Caco-2 (cell line): ENCODE results near the gene PTPN7. TPM values are rescaled to one million over a fixed set of nuclear protein-coding genes. Genes with fewer than 3 reads are reported as not detected.

ENCODE experiments used
- BruUV-seq: library from RNA; stranded (reverse); fragments of 400-500 nt; replicated peaks from 2 replicates; lab custom pipeline; 2021; lab: Mats Ljungman, UMichigan
- CTCF ChIA-PET: fragments of 300-600 bp; sonication (Branson Sonifier 250); formaldehyde crosslinking; loops from one replicate; lab custom pipeline; 2022; ENCODE audit warnings: antibody characterized with exemption; lab: Charles Lee
- POLR2A ChIA-PET: fragments of 300-600 bp; sonication (Branson Sonifier 250); formaldehyde crosslinking; loops from one replicate; lab custom pipeline; 2022; ENCODE audit warnings: antibody characterized with exemption; lab: Charles Lee
- DNase-seq, 2 experiments: peaks; one replicate each; pipeline versions ENCODE4 v3.0.0 to v3.0.0-alpha.2; 2020 to 2022
- H3K27me3 ChIP-seq: replicated peaks from 2 replicates; pipeline ENCODE4 v1.6.0; 2011; ENCODE audit warnings: low read length; ENCODE audit not compliant: control insufficient read depth, insufficient read depth
- H3K36me3 ChIP-seq: 2 replicates; pipeline ENCODE4 v1.5.1; 2011; ENCODE audit warnings: low read length; ENCODE audit not compliant: control insufficient read depth, insufficient read depth
- H3K4me1 ChIP-seq: fragments of 250-450 bp; sonication (Bioruptor Pico); 2 replicates; pipeline ENCODE4 v1.5.1; 2020; ENCODE audit warnings: mild to moderate bottlenecking
- H3K4me3 ChIP-seq: 2 replicates; pipeline ENCODE4 v1.5.1; 2011; ENCODE audit warnings: low read depth, mild to moderate bottlenecking, control low read depth, low read length
- H3K9me3 ChIP-seq: fragments of 250-450 bp; sonication (Bioruptor Pico); 2 replicates; pipeline ENCODE4 v1.5.1; 2020; ENCODE audit warnings: mild to moderate bottlenecking, moderate library complexity
- H3K27ac Mint-ChIP-seq: one replicate; pipeline ENCODE4 v1.8.0; 2022; ENCODE audit warnings: mixed read lengths; ENCODE audit not compliant: unreplicated experiment
- H3K27me3 Mint-ChIP-seq: one replicate; pipeline ENCODE4 v1.8.0; 2022; ENCODE audit warnings: mixed read lengths; ENCODE audit not compliant: insufficient read depth, unreplicated experiment
- H3K36me3 Mint-ChIP-seq: one replicate; pipeline ENCODE4 v1.8.0; 2022; ENCODE audit warnings: mild to moderate bottlenecking, mixed read lengths; ENCODE audit not compliant: insufficient read depth, unreplicated experiment
- H3K4me1 Mint-ChIP-seq: one replicate; pipeline ENCODE4 v1.8.0; 2022; ENCODE audit warnings: low read depth, mixed read lengths; ENCODE audit not compliant: unreplicated experiment
- H3K4me3 Mint-ChIP-seq: one replicate; pipeline ENCODE4 v1.8.0; 2022; ENCODE audit warnings: mild to moderate bottlenecking, moderate library complexity, mixed read lengths; ENCODE audit not compliant: unreplicated experiment
- H3K9me3 Mint-ChIP-seq: one replicate; pipeline ENCODE4 v1.8.0; 2022; ENCODE audit warnings: mixed read lengths; ENCODE audit not compliant: unreplicated experiment
- CTCF ChIP-seq, 2 experiments: fragments of 200-600 bp in 1 of 2; IDR thresholded peaks; 1 replicate in 1 of 2; 2 replicates in 1 of 2; pipeline versions ENCODE4 v1.5.1 to v1.8.0; 2011 to 2022; ENCODE audit warnings: antibody characterized with exemption in 1 of 2, control low read depth in 1 of 2, inconsistent platforms in 1 of 2, low read depth in 1 of 2, low read length in 1 of 2, mild to moderate bottlenecking in 1 of 2, moderate library complexity in 1 of 2; ENCODE audit not compliant: insufficient read depth in 1 of 2, severe bottlenecking in 1 of 2, unreplicated experiment in 1 of 2
- intact Hi-C: fragments of 100-400 bp; cut with micrococcal nuclease; formaldehyde crosslinking; loops from one replicate; pipeline ENCODE4 v1.10.0; 2022; ENCODE audit not compliant: unreplicated experiment
- total RNA-seq: library from RNA; stranded (reverse); gene quantifications from 2 replicates; pipeline ENCODE4 v1.2.3, GENCODE V29; 2022

PTPN7 gene
- total RNA-seq, 1 experiment from 2014 or later: not detected

DNA sequence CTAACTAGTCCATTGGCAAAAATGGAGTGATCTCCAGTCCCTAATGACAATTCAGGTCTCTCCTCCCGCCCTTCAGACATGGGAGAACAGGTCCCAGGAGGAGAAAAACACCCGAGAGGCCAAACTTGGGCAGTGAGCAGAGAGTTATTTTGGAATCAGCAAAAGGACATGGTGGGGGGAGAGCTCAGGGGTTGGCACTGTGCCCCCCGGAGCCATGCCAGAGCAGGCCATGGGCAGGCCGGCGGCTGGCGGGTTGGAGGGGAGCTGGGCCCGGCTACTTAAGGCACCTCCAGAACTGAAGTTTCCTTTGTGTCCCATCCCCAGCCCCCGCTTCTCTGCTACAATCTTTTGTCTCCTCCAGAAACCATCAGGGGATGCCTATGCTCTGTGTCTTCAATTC lies 40.3 kb upstream of the PTPN7 start:
- Histone ChIP-seq H3K4me3 (no peak overlapping the region), H3K4me1 (no peaks in the 10 kb centered on the region), H3K36me3 (no peaks in the 10 kb centered on the region), H3K9me3 (no peaks in the 10 kb centered on the region), H3K27me3 (no peaks in the 10 kb centered on the region)
- Mint-ChIP-seq H3K27ac (no peak overlapping the region), H3K27me3 (no peaks in the 10 kb centered on the region), H3K9me3 (no peaks in the 10 kb centered on the region), H3K4me1 (peaks cover 8% of the 10 kb centered on the region), H3K36me3 (no peaks in the 10 kb centered on the region), H3K4me3 (no peak overlapping the region)
- DNase-seq: no peak
- BruUV-seq: no TSS peak
- ChIA-PET CTCF (interaction anchor here (1.0 to 1.4 kb wide), 2 partner anchors 8 to 11 kb away, joined by 3 to 8 read pairs; no protein-coding TSS in a partner anchor), POLR2A (no interaction called here)
- TF ChIP-seq CTCF (IDR thresholded peaks at IDR 0.05; ENCODE audit: insufficient read depth in 1 of 2, low read depth in 1 of 2, low read length in 1 of 2, severe bottlenecking in 1 of 2, unreplicated experiment in 1 of 2): no peak
- intact Hi-C loops: no loop called here

- no peak for DNase-seq
- intact Hi-C loops: no loop called here
- BruUV-seq: no TSS peak
- no peaks in the 10 kb centered on the region for H3K27me3 Mint-ChIP-seq
- TF ChIP-seq CTCF (IDR thresholded peaks at IDR 0.05; ENCODE audit: insufficient read depth in 1 of 2, low read depth in 1 of 2, low read length in 1 of 2, severe bottlenecking in 1 of 2, unreplicated experiment in 1 of 2): peak in 1 of 2 experiments; percentile 2
- no peaks in the 10 kb centered on the region for H3K27me3 ChIP-seq
- POLR2A ChIA-PET: no interaction called here
- no peaks in the 10 kb centered on the region for H3K9me3 ChIP-seq
- peaks cover 8% of the 10 kb centered on the region for H3K4me1 Mint-ChIP-seq
- no peak overlapping the region for H3K4me3 Mint-ChIP-seq
- no peaks in the 10 kb centered on the region for H3K36me3 ChIP-seq
- CTCF ChIA-PET: interaction anchor here (1.4 kb wide), 1 partner anchor 10 kb away, joined by 8 read pairs; no protein-coding TSS in a partner anchor
- no peaks in the 10 kb centered on the region for H3K9me3 Mint-ChIP-seq
- no peaks in the 10 kb centered on the region for H3K36me3 Mint-ChIP-seq
- no peak overlapping the region for H3K27ac Mint-ChIP-seq
- no peak overlapping the region for H3K4me3 ChIP-seq
- no peaks in the 10 kb centered on the region for H3K4me1 ChIP-seq
Measured at GRCh38 chr1:202200112-202200548, 39.7 kb upstream of the PTPN7 start.

DNA sequence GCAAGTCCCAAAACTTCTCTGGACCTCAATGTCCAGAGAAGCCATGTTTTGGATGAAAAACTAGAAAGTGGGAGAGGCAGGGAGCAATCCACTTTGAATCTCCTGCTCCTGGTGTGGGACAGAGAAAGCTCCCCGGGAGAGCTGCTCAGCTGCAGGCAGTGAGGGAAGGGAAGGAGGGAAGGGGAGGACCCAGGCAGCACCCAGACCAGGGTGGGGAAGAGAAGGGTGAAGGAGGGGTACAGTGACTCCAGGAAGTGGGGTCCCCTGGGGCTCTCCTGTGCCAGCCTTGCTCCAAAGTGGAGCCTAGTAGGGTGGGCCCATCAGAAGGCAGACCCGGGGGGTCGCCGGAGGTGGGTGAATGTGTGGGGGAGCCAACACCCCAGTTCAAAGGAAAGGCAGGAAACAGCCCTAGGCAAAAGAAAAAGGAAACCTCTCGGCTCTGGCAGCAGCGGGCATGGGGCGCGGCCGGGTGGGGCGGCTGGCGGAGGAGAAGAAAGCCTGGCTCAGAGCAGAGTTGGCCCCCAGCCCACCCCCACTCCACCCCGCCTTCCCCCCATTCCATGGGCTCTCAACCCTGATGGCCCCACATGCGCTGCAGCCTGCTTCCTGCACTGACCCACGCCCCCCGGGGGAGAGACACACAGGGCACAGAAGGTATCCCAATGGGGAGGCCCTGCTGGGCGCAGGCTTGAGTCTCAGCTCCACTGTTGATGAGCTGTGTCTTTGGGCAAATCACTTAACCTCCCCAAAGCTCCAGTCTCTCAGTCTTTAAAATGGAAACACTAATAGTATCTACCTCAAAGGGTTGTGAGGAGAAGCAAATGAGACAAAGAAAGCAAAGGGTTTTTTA lies 38.9 kb upstream of the PTPN7 start:
- intact Hi-C loops: no loop called here

More for the DNA sequence above, 38.9 kb upstream of the PTPN7 start:
- TF ChIP-seq CTCF (IDR thresholded peaks at IDR 0.05; ENCODE audit: insufficient read depth in 1 of 2, low read depth in 1 of 2, low read length in 1 of 2, severe bottlenecking in 1 of 2, unreplicated experiment in 1 of 2): no peak
- no peaks in the 10 kb centered on the region for H3K36me3 ChIP-seq
- CTCF ChIA-PET: interaction anchor here (1.4 kb wide), 1 partner anchor 10 kb away, joined by 8 read pairs; no protein-coding TSS in a partner anchor
- no peaks in the 10 kb centered on the region for H3K4me1 ChIP-seq
- H3K4me3 ChIP-seq: no peak overlapping the region
- DNase-seq: no peak
- no peaks in the 10 kb centered on the region for H3K36me3 Mint-ChIP-seq
- no peak overlapping the region for H3K4me3 Mint-ChIP-seq
- H3K4me1 Mint-ChIP-seq: peaks cover 8% of the 10 kb centered on the region
- POLR2A ChIA-PET: no interaction called here
- H3K27me3 Mint-ChIP-seq: no peaks in the 10 kb centered on the region
- H3K27ac Mint-ChIP-seq: no peak overlapping the region
- H3K9me3 ChIP-seq: no peaks in the 10 kb centered on the region
- no TSS peak for BruUV-seq
- H3K27me3 ChIP-seq: no peaks in the 10 kb centered on the region
- no peaks in the 10 kb centered on the region for H3K9me3 Mint-ChIP-seq
